Measurements from ENCODE around the gene ARL14.

GRCh38 chr3:160653512-160653911 lies 23.4 kb upstream of the ARL14 start:
- no peak for TF ChIP-seq ELF1 (CRISPR knock-in tag; IDR thresholded peaks at IDR 0.05)
- TF ChIP-seq ARID2 (CRISPR knock-in tag; IDR thresholded peaks at IDR 0.05; ENCODE audit: borderline replicate concordance): no peak
- TF ChIP-seq, protein P1, sequence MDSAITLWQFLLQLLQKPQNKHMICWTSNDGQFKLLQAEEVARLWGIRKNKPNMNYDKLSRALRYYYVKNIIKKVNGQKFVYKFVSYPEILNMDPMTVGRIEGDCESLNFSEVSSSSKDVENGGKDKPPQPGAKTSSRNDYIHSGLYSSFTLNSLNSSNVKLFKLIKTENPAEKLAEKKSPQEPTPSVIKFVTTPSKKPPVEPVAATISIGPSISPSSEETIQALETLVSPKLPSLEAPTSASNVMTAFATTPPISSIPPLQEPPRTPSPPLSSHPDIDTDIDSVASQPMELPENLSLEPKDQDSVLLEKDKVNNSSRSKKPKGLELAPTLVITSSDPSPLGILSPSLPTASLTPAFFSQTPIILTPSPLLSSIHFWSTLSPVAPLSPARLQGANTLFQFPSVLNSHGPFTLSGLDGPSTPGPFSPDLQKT (CRISPR knock-in tag; IDR thresholded peaks at IDR 0.05; ENCODE audit: borderline replicate concordance): no peak
- no peak for TF ChIP-seq ZNF274 (CRISPR knock-in tag; IDR thresholded peaks at IDR 0.05)
- TF ChIP-seq EZH2 (conservative IDR thresholded peaks at IDR 0.05; ENCODE audit: low read depth, low read length): no peak
- no peak for TF ChIP-seq FOSL2 (CRISPR knock-in tag; IDR thresholded peaks at IDR 0.05)
